H1 (cell line): ENCODE results near the gene HPS5. TPM values are rescaled to one million over a fixed set of nuclear protein-coding genes. Genes with fewer than 3 reads are reported as not detected.

Source experiments
- CTCF ChIA-PET: fragments of 300-600 bp; sonication (Branson Sonifier 250); formaldehyde crosslinking; loops from one replicate; lab custom pipeline; 2021; ENCODE audit not compliant: partially characterized antibody; lab: Charles Lee
- POLR2A ChIA-PET: fragments of 300-600 bp; sonication (Branson Sonifier 250); formaldehyde crosslinking; loops from one replicate; lab custom pipeline; 2021; ENCODE audit warnings: inconsistent platforms; ENCODE audit not compliant: partially characterized antibody; lab: Charles Lee
- DNase-seq, 2 experiments: peaks; one replicate each; pipeline versions ENCODE4 v3.0.0 to v3.0.0-alpha.2; 2010 to 2022; ENCODE audit warnings: low spot score in 2 of 2, low read depth in 1 of 2, mixed read lengths in 1 of 2
- FAIRE-seq: peaks from 2 replicates; lab custom pipeline; 2011; peaks lifted over from hg19 to GRCh38; lab: Jason Lieb, UNC
- H2AFZ ChIP-seq: 2 replicates; pipeline ENCODE4 v1.8.1; 2012; ENCODE audit warnings: low read length, inconsistent platforms
- H2AK5ac ChIP-seq: 2 replicates; pipeline ENCODE4 v1.6.1; 2013; ENCODE audit warnings: low read depth, low read length
- H2BK120ac ChIP-seq: replicated peaks from 2 replicates; pipeline ENCODE3; 2013; ENCODE audit warnings: low read depth, low read length, inconsistent platforms
- H2BK12ac ChIP-seq: 2 replicates; pipeline ENCODE4 v1.6.1; 2013; ENCODE audit warnings: low read depth, low read length
- H2BK15ac ChIP-seq: 2 replicates; pipeline ENCODE4 v1.6.1; 2013; ENCODE audit warnings: low read length
- H2BK20ac ChIP-seq: 2 replicates; pipeline ENCODE4 v1.6.1; 2013; ENCODE audit warnings: low read length
- H2BK5ac ChIP-seq: 2 replicates; pipeline ENCODE4 v1.6.1; 2013; ENCODE audit warnings: low read depth, low read length
- H3K14ac ChIP-seq: 2 replicates; pipeline ENCODE4 v1.6.1; 2013; ENCODE audit warnings: inconsistent platforms; ENCODE audit not compliant: insufficient read length
- H3K18ac ChIP-seq: 2 replicates; pipeline ENCODE4 v1.6.1; 2013; ENCODE audit warnings: low read length; ENCODE audit errors: extremely low read depth
- H3K23ac ChIP-seq: 2 replicates; pipeline ENCODE4 v1.6.1; 2013; ENCODE audit warnings: inconsistent platforms; ENCODE audit not compliant: insufficient read length
- H3K23me2 ChIP-seq: 2 replicates; pipeline ENCODE4 v1.6.1; 2013; ENCODE audit warnings: low read depth, low read length
- H3K27ac ChIP-seq: 2 replicates; pipeline ENCODE4 v1.6.1; 2011; ENCODE audit warnings: low read depth, low read length, inconsistent platforms
- H3K27me3 ChIP-seq, 4 experiments: replicated peaks in 1 of 4; 1 replicate in 1 of 4; 2 replicates in 3 of 4; pipeline versions ENCODE4 v1.6.1 to v1.8.1; 2011 to 2013; ENCODE audit warnings: low read length in 3 of 4, mild to moderate bottlenecking in 3 of 4, inconsistent platforms in 2 of 4, mixed read lengths in 2 of 4, moderate library complexity in 1 of 4; ENCODE audit not compliant: control insufficient read depth in 3 of 4, insufficient read depth in 3 of 4; ENCODE audit errors: extremely low read depth in 1 of 4
- H3K36me3 ChIP-seq, 4 experiments: 2 replicates each; pipeline versions ENCODE4 v1.6.1 to v1.8.1; 2011 to 2013; ENCODE audit warnings: mild to moderate bottlenecking in 4 of 4, low read length in 3 of 4, moderate library complexity in 2 of 4, control low read depth in 1 of 4, inconsistent platforms in 1 of 4; ENCODE audit not compliant: insufficient read depth in 4 of 4, control insufficient read depth in 2 of 4
- H3K4ac ChIP-seq: replicated peaks from 2 replicates; pipeline ENCODE3; 2013; ENCODE audit warnings: low read length, low read depth, mixed read lengths, inconsistent platforms; ENCODE audit not compliant: insufficient read length
- H3K4me1 ChIP-seq, 4 experiments: replicated peaks in 1 of 4; 1 replicate in 1 of 4; 2 replicates in 3 of 4; pipeline versions ENCODE4 v1.6.1 to v1.8.1; 2011 to 2013; ENCODE audit warnings: low read length in 3 of 4, inconsistent platforms in 2 of 4, mixed read lengths in 1 of 4; ENCODE audit not compliant: insufficient read depth in 4 of 4, control insufficient read depth in 3 of 4
- H3K4me2 ChIP-seq, 2 experiments: 2 replicates each; pipeline versions ENCODE4 v1.6.1 to v1.8.1; 2011 to 2013; ENCODE audit warnings: low read depth in 2 of 2, low read length in 2 of 2, control low read depth in 1 of 2, inconsistent platforms in 1 of 2, mild to moderate bottlenecking in 1 of 2; ENCODE audit not compliant: insufficient read depth in 1 of 2
- H3K4me3 ChIP-seq, 4 experiments: fragments of 200-600, 300-600 bp in 1 of 4; sonication (generic), shearing (Covaris generic), sonication (Bioruptor Twin) in 1 of 4; 2 replicates each; pipeline versions ENCODE4 v1.5.1 to v1.8.1; 2011 to 2016; ENCODE audit warnings: low read length in 4 of 4, low read depth in 3 of 4, control low read depth in 2 of 4, inconsistent platforms in 2 of 4, mild to moderate bottlenecking in 2 of 4, mixed read lengths in 1 of 4, moderate library complexity in 1 of 4; ENCODE audit not compliant: insufficient read depth in 2 of 4; ENCODE audit errors: extremely low read depth in 1 of 4
- H3K56ac ChIP-seq: replicated peaks from 2 replicates; pipeline ENCODE3; 2013; ENCODE audit warnings: low read depth, mild to moderate bottlenecking, mixed read lengths, low read length, inconsistent platforms; ENCODE audit not compliant: insufficient read length
- H3K79me1 ChIP-seq: 2 replicates; pipeline ENCODE4 v1.6.1; 2013; ENCODE audit warnings: low read depth, low read length, control low read depth
- H3K79me2 ChIP-seq, 2 experiments: 2 replicates each; pipeline versions ENCODE4 v1.6.1 to v1.8.1; 2012 to 2013; ENCODE audit warnings: low read length in 2 of 2, mild to moderate bottlenecking in 2 of 2, inconsistent platforms in 1 of 2; ENCODE audit not compliant: insufficient read depth in 2 of 2, control insufficient read depth in 1 of 2
- H3K9ac ChIP-seq, 4 experiments: replicated peaks in 1 of 4; 1 replicate in 1 of 4; 2 replicates in 3 of 4; pipeline versions ENCODE4 v1.6.1 to v1.8.1; 2011 to 2013; ENCODE audit warnings: low read depth in 3 of 4, low read length in 3 of 4, control low read depth in 2 of 4, mild to moderate bottlenecking in 2 of 4, moderate library complexity in 2 of 4, inconsistent platforms in 1 of 4; ENCODE audit errors: extremely low read depth in 1 of 4
- H3K9me3 ChIP-seq, 2 experiments: 2 replicates each; pipeline versions ENCODE4 v1.6.1 to v1.8.1; 2012 to 2013; ENCODE audit warnings: mild to moderate bottlenecking in 2 of 2, moderate library complexity in 2 of 2, control low read depth in 1 of 2, inconsistent platforms in 1 of 2, low read depth in 1 of 2, low read length in 1 of 2, mixed read lengths in 1 of 2; ENCODE audit not compliant: insufficient read depth in 2 of 2
- H4K20me1 ChIP-seq, 2 experiments: replicated peaks in 1 of 2; 2 replicates each; pipeline versions ENCODE3 to v1.8.1; 2011 to 2013; ENCODE audit warnings: inconsistent platforms in 2 of 2, low read length in 2 of 2, mild to moderate bottlenecking in 1 of 2; ENCODE audit not compliant: insufficient read depth in 2 of 2, control insufficient read depth in 1 of 2
- H4K5ac ChIP-seq: 2 replicates; pipeline ENCODE4 v1.6.1; 2013; ENCODE audit warnings: low read length, low read depth, mixed read lengths, inconsistent platforms; ENCODE audit not compliant: insufficient read length
- H4K8ac ChIP-seq: 2 replicates; pipeline ENCODE4 v1.8.0; 2013; ENCODE audit warnings: mild to moderate bottlenecking, moderate library complexity, low read length, inconsistent platforms; ENCODE audit not compliant: insufficient read depth; ENCODE audit errors: extremely low read depth
- H4K91ac ChIP-seq: replicated peaks from 2 replicates; pipeline ENCODE3; 2013; ENCODE audit warnings: low read length, mixed read lengths, inconsistent platforms; ENCODE audit not compliant: insufficient read length
- HDAC2 ChIP-seq, 2 experiments: fragments of 300-600 bp in 1 of 2; sonication (generic) in 1 of 2; IDR thresholded peaks; 2 replicates each; pipeline ENCODE4 v1.6.1; 2011 to 2012; ENCODE audit warnings: low read depth in 2 of 2, low read length in 2 of 2, mild to moderate bottlenecking in 2 of 2, moderate library complexity in 2 of 2, borderline replicate concordance in 1 of 2, inconsistent platforms in 1 of 2
- WGBS, 2 experiments: shearing (Covaris generic) in 1 of 2; methylation state at CpG; one replicate each; pipeline versions ENCODE4 v1.1.6 to v1.1.7; 2013 to 2015; ENCODE audit warnings: low lambda C conversion rate in 2 of 2, mixed read lengths in 2 of 2, inconsistent platforms in 1 of 2, low coverage in 1 of 2, missing lambda C conversion rate in 1 of 2; ENCODE audit not compliant: insufficient replicate concordance in 2 of 2, insufficient coverage in 1 of 2, insufficient read length in 1 of 2; ENCODE audit errors: extremely low coverage in 1 of 2, missing lambda C conversion rate in 1 of 2; 5-methylcytosine and 5-hydroxymethylcytosine counted together
- polyA plus RNA-seq, 7 experiments: library from polyadenylated mRNA; depleted of rRNA in 3 of 7; stranded (reverse) in 5 of 7; unstranded in 2 of 7; fragments of >200 nt in 5 of 7; fragments of 200-250 nt in 2 of 7; gene quantifications; 1 replicate in 5 of 7; 2 replicates in 1 of 7; 4 replicates in 1 of 7; pipeline versions ENCODE4 v1.2.1 to v1.2.3, GENCODE V29; 2011 to 2013; ENCODE audit warnings: missing spikeins in 2 of 7, mixed read lengths in 2 of 7
- total RNA-seq: library from RNA; stranded (reverse); fragmentation: NEBNext Ultra II Directional; extraction: Animal tissue kit (Norgen Biotek cat#: 25700); gene quantifications from 2 replicates; pipeline ENCODE4 v1.2.1, GENCODE V29; 2021

The HPS5 gene
- total and polyA plus RNA-seq, 2 of the 8 experiments (the other 6 are each of a cell fraction or from before 2014, with no cell fraction given) = 5.0 to 18.5 TPM

DNA sequence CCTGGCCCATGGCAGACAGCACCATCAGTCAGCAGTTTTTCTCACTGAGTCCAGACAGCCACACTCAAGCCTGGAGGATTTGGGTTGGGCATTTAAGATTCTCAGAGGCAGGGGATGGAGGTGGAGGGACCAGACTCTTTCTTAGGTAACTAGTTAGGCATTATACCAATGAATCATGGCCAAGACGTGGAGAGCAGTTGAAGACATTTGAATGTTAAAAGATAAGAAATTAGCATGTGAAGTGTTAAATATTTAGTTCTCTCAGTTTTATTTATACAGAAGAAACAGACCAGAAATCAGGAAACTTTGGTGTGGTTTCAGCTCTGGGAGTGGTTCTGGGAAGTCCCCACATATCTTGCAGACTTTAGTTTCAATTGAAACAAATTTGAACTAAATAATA is 10.4 kb upstream of the HPS5 start:
- Histone ChIP-seq H3K14ac (no peak overlapping the region), H4K20me1 (peaks cover 0 to 2% of the 10 kb centered on the region in 2 experiments), H3K9me3 (no peaks in the 10 kb centered on the region), H3K79me2 (peaks cover 0 to 20% of the 10 kb centered on the region in 2 experiments; a peak in 2 of 4 replicates), H3K4ac (no peak overlapping the region), H3K56ac (no peak overlapping the region), H4K91ac (no peak overlapping the region), H3K27me3 (no peaks in the 10 kb centered on the region), H4K5ac (no peak overlapping the region), H2BK12ac (no peak overlapping the region), H3K4me2 (no peak overlapping the region; a peak in 1 of 4 replicates), H3K4me3 (no peak overlapping the region), H2BK20ac (no peak overlapping the region), H3K79me1 (no peaks in the 10 kb centered on the region; the same call in 1 of the 2 replicates), H3K23ac (no peak overlapping the region), H2BK15ac (no peak overlapping the region), H3K23me2 (no peaks in the 10 kb centered on the region), H2BK5ac (no peak overlapping the region), H3K36me3 (peaks cover 7 to 48% (median 29%) of the 10 kb centered on the region in 4 experiments), H3K9ac (no peak overlapping the region), H2AFZ (no peak overlapping the region), H2BK120ac (no peak overlapping the region), H2AK5ac (no peak overlapping the region), H3K4me1 (0 out of 7 replicates have a peak, but pooled peaks cover 0 to 3% (median 0%) of the 10 kb centered on the region in 4 experiments), H3K27ac (no peak overlapping the region), H4K8ac (no peak overlapping the region), H3K18ac (no peak overlapping the region)
- DNase-seq = peak in 1 of 2 experiments; percentile 19
- ChIA-PET POLR2A (interaction anchor here (2.0 to 2.6 kb wide), 2 partner anchors 10 to 21 kb away, joined by 4 to 22 read pairs; partner anchors contain the start of genes GTF2H1 and HPS5), CTCF (interaction anchor here (0.7 kb wide), 1 partner anchor 1188 kb away, joined by 3 read pairs; no protein-coding TSS in a partner anchor)
- TF ChIP-seq HDAC2 (IDR thresholded peaks at IDR 0.05; ENCODE audit: borderline replicate concordance in 1 of 2, low read depth in 2 of 2, low read length in 2 of 2) = no peak
- 50% methylated on average over 1 of the region's 1 CpG; no CpG with 5 or more reads in 1 of the 2 experiments for WGBS, 2 experiments
- FAIRE-seq = no peak
